ENCODE results near the gene C11orf24.
"Not testable (repeated sequence)": the region's sequence is repeated elsewhere in the genome, so short reads cannot be mapped to it uniquely, and the experiment has no call there.

The C11orf24 gene

GRCh38 chr11:68269414-68270081, 2.2 kb downstream of the C11orf24 start:
- no peak for DNase-seq

- DNase-seq: no peak
Measured at GRCh38 chr11:68267881-68268240, 3.9 kb downstream of the C11orf24 start.

GRCh38 chr11:68266936-68267880, 4.6 kb downstream of the C11orf24 start:
- peak; percentile 45 for DNase-seq

GRCh38 chr11:68266121-68266891, 5.5 kb downstream of the C11orf24 start:
- DNase-seq: peak; percentile 83

- no peak for DNase-seq
Measured at GRCh38 chr11:68264741-68265540, 6.8 kb downstream of the C11orf24 start.

- no peak for DNase-seq
Measured at GRCh38 chr11:68264244-68264643, 7.5 kb downstream of the C11orf24 start.

- DNase-seq: no peak
Measured at GRCh38 chr11:68263444-68264035, 8.2 kb downstream of the C11orf24 start.

GRCh38 chr11:68262544-68262827, 9.3 kb downstream of the C11orf24 start:
- DNase-seq: no peak

GRCh38 chr11:68261749-68262543, 9.8 kb downstream of the C11orf24 start:
- no peak for DNase-seq

- no peak for DNase-seq
Measured at GRCh38 chr11:68261006-68261405, 10.8 kb downstream of the C11orf24 start.

GRCh38 chr11:68260484-68260883, 11.3 kb downstream of the C11orf24 start:
- no peak for DNase-seq

- no peak for DNase-seq
Measured at GRCh38 chr11:68259122-68259959, 12.4 kb downstream of the C11orf24 start.

- DNase-seq: no peak
Measured at GRCh38 chr11:68258363-68258765, 13.4 kb downstream of the C11orf24 start.

GRCh38 chr11:68257477-68258362, 14.1 kb downstream of the C11orf24 start:
- DNase-seq: peak; percentile 91

GRCh38 chr11:68256331-68256741, 15.4 kb downstream of the C11orf24 start:
- no peak for DNase-seq

- no peak for DNase-seq
Measured at GRCh38 chr11:68255526-68255925, 16.2 kb downstream of the C11orf24 start.

GRCh38 chr11:68254421-68254820, 17.4 kb downstream of the C11orf24 start:
- DNase-seq: no peak

- DNase-seq: peak; percentile 31
Measured at GRCh38 chr11:68251765-68252164, 20.0 kb downstream of the C11orf24 start.

- DNase-seq: not testable (repeated sequence)
Measured at GRCh38 chr11:68244912-68245311, 26.9 kb downstream of the C11orf24 start.
